Panc1 (cell line): ENCODE measurements around the gene CTXND1. TPM values are rescaled to one million over a fixed set of nuclear protein-coding genes. Genes with fewer than 3 reads are reported as not detected.

Source experiments
- ATAC-seq: fragments of 200-7000 bp; cut with Tn5 transposase; 2 replicates; pipeline ENCODE4 v1.9.1; 2020; ENCODE audit warnings: mild to moderate bottlenecking, moderate library complexity
- BruUV-seq: library from RNA; stranded (reverse); fragments of 400-500 nt; replicated peaks from 2 replicates; lab custom pipeline; 2021; lab: Mats Ljungman, UMichigan
- CTCF ChIA-PET: fragments of 300-600 bp; sonication (Branson Sonifier 250); formaldehyde crosslinking; loops from one replicate; lab custom pipeline; 2022; ENCODE audit warnings: antibody characterized with exemption; lab: Charles Lee
- POLR2A ChIA-PET: fragments of 300-600 bp; sonication (Branson Sonifier 250); formaldehyde crosslinking; loops from one replicate; lab custom pipeline; 2022; ENCODE audit warnings: antibody characterized with exemption; lab: Charles Lee
- DNase-seq: peaks from one replicate; pipeline ENCODE4 v3.0.0-alpha.2; 2010; ENCODE audit warnings: low read depth, low spot score
- H3K27ac ChIP-seq: 2 replicates; pipeline ENCODE4 v1.5.1; 2011; ENCODE audit warnings: mild to moderate bottlenecking, low read length, inconsistent platforms
- H3K27me3 ChIP-seq: fragments of 200-500 bp; sonication (Bioruptor generic); 2 replicates; pipeline ENCODE4 v1.6.0; 2014; ENCODE audit warnings: low read length, inconsistent platforms; ENCODE audit not compliant: control insufficient read depth, insufficient read depth
- H3K36me3 ChIP-seq: fragments of 200-500 bp; sonication (Bioruptor generic); 2 replicates; pipeline ENCODE4 v1.5.1; 2014; ENCODE audit warnings: inconsistent platforms, mild to moderate bottlenecking, low read length, moderate library complexity; ENCODE audit not compliant: control insufficient read depth, insufficient read depth
- H3K4me1 ChIP-seq: 2 replicates; pipeline ENCODE4 v1.5.1; 2011; ENCODE audit warnings: inconsistent platforms, mild to moderate bottlenecking, low read length, moderate library complexity; ENCODE audit not compliant: control insufficient read depth, insufficient read depth
- H3K4me3 ChIP-seq, 2 experiments: 2 replicates each; pipeline ENCODE4 v1.5.1; 2011 to 2012; ENCODE audit warnings: low read depth in 2 of 2, low read length in 2 of 2, mild to moderate bottlenecking in 2 of 2, inconsistent platforms in 1 of 2, moderate library complexity in 1 of 2
- H3K9me3 ChIP-seq: fragments of 200-500 bp; sonication (Bioruptor generic); 2 replicates; pipeline ENCODE4 v1.5.1; 2014; ENCODE audit warnings: low read depth, mild to moderate bottlenecking, inconsistent platforms, low read length, moderate library complexity; ENCODE audit not compliant: control insufficient read depth, insufficient read depth
- POLR2AphosphoS5 ChIP-seq: IDR thresholded peaks from 2 replicates; pipeline ENCODE4 v1.6.1; 2012; ENCODE audit warnings: mild to moderate bottlenecking, low read depth, low read length, moderate library complexity
- SIN3A ChIP-seq: IDR thresholded peaks from 2 replicates; pipeline ENCODE4 v1.6.1; 2012; ENCODE audit warnings: low read depth, mild to moderate bottlenecking, low read length, moderate library complexity, borderline replicate concordance; ENCODE audit not compliant: insufficient read depth
- TCF7L2 ChIP-seq: IDR thresholded peaks from 2 replicates; pipeline ENCODE4 v1.6.1; 2011; ENCODE audit warnings: mild to moderate bottlenecking, low read depth, low read length, inconsistent platforms
- in situ Hi-C: cut with HindIII; loops from 2 replicates; pipeline ENCODE4 v1.10.0; 2016; ENCODE audit warnings: low sequenced_read_pairs, low pct_unique_long_range_greater_than_20kb
- intact Hi-C: fragments of 100-400 bp; cut with micrococcal nuclease; formaldehyde crosslinking; loops from one replicate; pipeline ENCODE4 v1.10.0; 2022; ENCODE audit not compliant: unreplicated experiment
- total RNA-seq: library from RNA; stranded (reverse); gene quantifications from one replicate; pipeline ENCODE4 v1.2.1, GENCODE V29; 2021; ENCODE audit not compliant: unreplicated experiment
- TF ChIP-seq, protein P1 (sequence below): fragments of 450-650 bp; IDR thresholded peaks from 2 replicates; pipeline ENCODE4 v1.5.1; 2017; ENCODE audit warnings: mild to moderate bottlenecking
- TF ChIP-seq, protein P2 (sequence below), 2 experiments: IDR thresholded peaks; 2 replicates each; pipeline ENCODE4 v1.6.1; 2011 to 2012; ENCODE audit warnings: low read depth in 2 of 2, control low read depth in 1 of 2, low read length in 1 of 2, mild to moderate bottlenecking in 1 of 2, moderate library complexity in 1 of 2; ENCODE audit not compliant: insufficient read depth in 1 of 2

CTXND1 gene
- total RNA-seq, 1 experiment from 2014 or later: not detected

DNA sequence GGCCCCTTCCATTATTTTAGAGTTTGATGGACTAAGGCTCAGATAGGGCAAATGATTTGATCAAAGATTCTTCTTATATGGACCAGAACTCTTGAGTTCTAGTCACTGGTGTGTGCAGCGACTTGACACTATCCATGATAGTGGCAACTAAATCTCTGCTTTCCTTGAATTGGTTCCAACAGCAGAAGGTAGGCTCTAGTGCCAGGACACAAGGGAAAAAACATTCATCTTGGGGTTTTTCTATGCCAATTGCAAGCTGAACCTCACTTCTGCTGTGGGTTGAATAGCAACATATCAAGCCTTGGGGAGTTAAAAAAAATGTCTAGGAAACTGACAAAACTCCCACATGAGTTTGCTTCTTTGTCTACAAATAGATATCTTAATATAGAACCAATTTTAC is 35.1 kb downstream of the CTXND1 start:
- Histone ChIP-seq H3K27ac (no peak overlapping the region), H3K27me3 (peaks cover 2% of the 10 kb centered on the region; the same call in 1 of the 2 replicates), H3K4me1 (no peaks in the 10 kb centered on the region), H3K4me3 (no peak overlapping the region), H3K36me3 (no peaks in the 10 kb centered on the region), H3K9me3 (no peaks in the 10 kb centered on the region)
- intact Hi-C loops (no loop called here), in situ Hi-C loops (no loop called here)
- ChIA-PET POLR2A (no interaction called here), CTCF (no interaction called here)
- ATAC-seq (no peak), DNase-seq (no peak)
- TF ChIP-seq, protein P1, sequence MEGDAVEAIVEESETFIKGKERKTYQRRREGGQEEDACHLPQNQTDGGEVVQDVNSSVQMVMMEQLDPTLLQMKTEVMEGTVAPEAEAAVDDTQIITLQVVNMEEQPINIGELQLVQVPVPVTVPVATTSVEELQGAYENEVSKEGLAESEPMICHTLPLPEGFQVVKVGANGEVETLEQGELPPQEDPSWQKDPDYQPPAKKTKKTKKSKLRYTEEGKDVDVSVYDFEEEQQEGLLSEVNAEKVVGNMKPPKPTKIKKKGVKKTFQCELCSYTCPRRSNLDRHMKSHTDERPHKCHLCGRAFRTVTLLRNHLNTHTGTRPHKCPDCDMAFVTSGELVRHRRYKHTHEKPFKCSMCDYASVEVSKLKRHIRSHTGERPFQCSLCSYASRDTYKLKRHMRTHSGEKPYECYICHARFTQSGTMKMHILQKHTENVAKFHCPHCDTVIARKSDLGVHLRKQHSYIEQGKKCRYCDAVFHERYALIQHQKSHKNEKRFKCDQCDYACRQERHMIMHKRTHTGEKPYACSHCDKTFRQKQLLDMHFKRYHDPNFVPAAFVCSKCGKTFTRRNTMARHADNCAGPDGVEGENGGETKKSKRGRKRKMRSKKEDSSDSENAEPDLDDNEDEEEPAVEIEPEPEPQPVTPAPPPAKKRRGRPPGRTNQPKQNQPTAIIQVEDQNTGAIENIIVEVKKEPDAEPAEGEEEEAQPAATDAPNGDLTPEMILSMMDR: no peak
- TF ChIP-seq, protein P2, sequence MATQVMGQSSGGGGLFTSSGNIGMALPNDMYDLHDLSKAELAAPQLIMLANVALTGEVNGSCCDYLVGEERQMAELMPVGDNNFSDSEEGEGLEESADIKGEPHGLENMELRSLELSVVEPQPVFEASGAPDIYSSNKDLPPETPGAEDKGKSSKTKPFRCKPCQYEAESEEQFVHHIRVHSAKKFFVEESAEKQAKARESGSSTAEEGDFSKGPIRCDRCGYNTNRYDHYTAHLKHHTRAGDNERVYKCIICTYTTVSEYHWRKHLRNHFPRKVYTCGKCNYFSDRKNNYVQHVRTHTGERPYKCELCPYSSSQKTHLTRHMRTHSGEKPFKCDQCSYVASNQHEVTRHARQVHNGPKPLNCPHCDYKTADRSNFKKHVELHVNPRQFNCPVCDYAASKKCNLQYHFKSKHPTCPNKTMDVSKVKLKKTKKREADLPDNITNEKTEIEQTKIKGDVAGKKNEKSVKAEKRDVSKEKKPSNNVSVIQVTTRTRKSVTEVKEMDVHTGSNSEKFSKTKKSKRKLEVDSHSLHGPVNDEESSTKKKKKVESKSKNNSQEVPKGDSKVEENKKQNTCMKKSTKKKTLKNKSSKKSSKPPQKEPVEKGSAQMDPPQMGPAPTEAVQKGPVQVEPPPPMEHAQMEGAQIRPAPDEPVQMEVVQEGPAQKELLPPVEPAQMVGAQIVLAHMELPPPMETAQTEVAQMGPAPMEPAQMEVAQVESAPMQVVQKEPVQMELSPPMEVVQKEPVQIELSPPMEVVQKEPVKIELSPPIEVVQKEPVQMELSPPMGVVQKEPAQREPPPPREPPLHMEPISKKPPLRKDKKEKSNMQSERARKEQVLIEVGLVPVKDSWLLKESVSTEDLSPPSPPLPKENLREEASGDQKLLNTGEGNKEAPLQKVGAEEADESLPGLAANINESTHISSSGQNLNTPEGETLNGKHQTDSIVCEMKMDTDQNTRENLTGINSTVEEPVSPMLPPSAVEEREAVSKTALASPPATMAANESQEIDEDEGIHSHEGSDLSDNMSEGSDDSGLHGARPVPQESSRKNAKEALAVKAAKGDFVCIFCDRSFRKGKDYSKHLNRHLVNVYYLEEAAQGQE (IDR thresholded peaks at IDR 0.05; ENCODE audit: insufficient read depth in 1 of 2, low read depth in 2 of 2, low read length in 1 of 2): no peak
- no peak for TF ChIP-seq POLR2AphosphoS5
- no peak for TF ChIP-seq SIN3A
- no peak for TF ChIP-seq TCF7L2
- BruUV-seq: no TSS peak

DNA sequence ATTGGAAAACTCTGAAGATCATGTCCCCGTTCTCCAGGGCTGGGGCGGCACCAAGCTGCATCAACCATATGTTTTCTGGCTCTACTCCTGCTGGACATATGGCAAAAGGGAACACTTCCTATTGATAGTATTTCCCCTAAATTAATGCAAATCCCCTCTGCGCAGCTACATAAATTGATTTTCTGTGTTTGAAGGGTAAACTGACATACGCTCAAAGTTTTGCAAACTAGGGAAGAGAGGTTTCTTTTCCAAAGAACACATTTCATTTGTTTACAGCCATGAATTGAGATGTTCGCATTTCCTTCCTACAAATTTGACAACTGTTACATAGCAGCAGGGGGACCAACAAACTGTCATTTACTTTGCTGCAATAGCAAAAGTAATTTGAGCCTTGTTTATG is 35.9 kb downstream of the CTXND1 start:
- ChIA-PET POLR2A (no interaction called here), CTCF (no interaction called here)
- no peaks in the 10 kb centered on the region for H3K9me3 ChIP-seq
- in situ Hi-C loops: no loop called here
- ATAC-seq (no peak), DNase-seq (no peak)
- intact Hi-C loops: no loop called here
- H3K27me3 ChIP-seq: peaks cover 2% of the 10 kb centered on the region; the same call in 1 of the 2 replicates
- BruUV-seq: no TSS peak
- TF ChIP-seq, protein P2 (IDR thresholded peaks at IDR 0.05; ENCODE audit: insufficient read depth in 1 of 2, low read depth in 2 of 2, low read length in 1 of 2): no peak
- no peak for TF ChIP-seq SIN3A
- TF ChIP-seq, protein P1: no peak
- TF ChIP-seq POLR2AphosphoS5: no peak
- TF ChIP-seq TCF7L2: no peak
- no peaks in the 10 kb centered on the region for H3K4me1 ChIP-seq
- no peak overlapping the region for H3K4me3 ChIP-seq
- no peak overlapping the region for H3K27ac ChIP-seq
- no peaks in the 10 kb centered on the region for H3K36me3 ChIP-seq
